RWPE2 (cell line): ENCODE results near the gene MEOX2.

ENCODE experiments used
- ATAC-seq: fragments of 200-7000 bp; cut with Tn5 transposase; 3 replicates; pipeline ENCODE4 v1.9.1; 2021; ENCODE audit warnings: low read depth
- DNase-seq: peaks from one replicate; pipeline ENCODE4 v3.0.0-alpha.2; 2020; ENCODE audit warnings: low spot score
- H3K27ac ChIP-seq: fragments of 450-650 bp; 2 replicates; pipeline ENCODE4 v1.5.1; 2017; ENCODE audit warnings: mild to moderate bottlenecking; ENCODE audit not compliant: poor library complexity, severe bottlenecking
- H3K27me3 ChIP-seq: fragments of 250-450 bp; sonication (Bioruptor Pico); 2 replicates; pipeline ENCODE4 v1.5.1; 2021; ENCODE audit warnings: mild to moderate bottlenecking, moderate library complexity; ENCODE audit not compliant: insufficient read depth, poor library complexity, severe bottlenecking
- H3K36me3 ChIP-seq: fragments of 250-450 bp; sonication (Bioruptor Pico); 2 replicates; pipeline ENCODE4 v1.5.1; 2020; ENCODE audit warnings: low read depth, mild to moderate bottlenecking, moderate library complexity
- H3K4me1 ChIP-seq: fragments of 250-450 bp; sonication (Bioruptor Pico); 2 replicates; pipeline ENCODE4 v1.5.1; 2021; ENCODE audit warnings: mild to moderate bottlenecking, moderate library complexity; ENCODE audit not compliant: insufficient read depth, poor library complexity, severe bottlenecking
- H3K4me3 ChIP-seq: fragments of 250-450 bp; sonication (Bioruptor Pico); 2 replicates; pipeline ENCODE4 v1.5.1; 2021; ENCODE audit warnings: mild to moderate bottlenecking, moderate library complexity; ENCODE audit not compliant: severe bottlenecking
- H3K9me3 ChIP-seq: fragments of 250-450 bp; sonication (Bioruptor Pico); 2 replicates; pipeline ENCODE4 v1.5.1; 2021; ENCODE audit warnings: mild to moderate bottlenecking, moderate library complexity; ENCODE audit not compliant: severe bottlenecking
- CTCF ChIP-seq: fragments of 450-650 bp; IDR thresholded peaks from one replicate; pipeline ENCODE4 v1.5.1; 2017; ENCODE audit warnings: mild to moderate bottlenecking, moderate library complexity; ENCODE audit not compliant: poor library complexity, severe bottlenecking

MEOX2 gene

GRCh38 chr7:15648461-15648961 lies 38.0 kb downstream of the MEOX2 start:
- H3K27ac ChIP-seq, result no peak overlapping the region
- ATAC-seq, result no peak
- no peaks in the 10 kb centered on the region for H3K36me3 ChIP-seq
- TF ChIP-seq CTCF, result no peak
- no peaks in the 10 kb centered on the region for H3K4me1 ChIP-seq
- H3K4me3 ChIP-seq, result no peak overlapping the region
- no peaks in the 10 kb centered on the region for H3K9me3 ChIP-seq
- no peaks in the 10 kb centered on the region for H3K27me3 ChIP-seq
- no peak for DNase-seq

GRCh38 chr7:15647309-15647708 lies 39.2 kb downstream of the MEOX2 start:
- H3K36me3 ChIP-seq, result no peaks in the 10 kb centered on the region
- H3K9me3 ChIP-seq, result no peaks in the 10 kb centered on the region
- ATAC-seq (no peak), DNase-seq (no peak)
- no peak overlapping the region for H3K27ac ChIP-seq
- no peaks in the 10 kb centered on the region for H3K4me1 ChIP-seq
- H3K27me3 ChIP-seq, result no peaks in the 10 kb centered on the region
- H3K4me3 ChIP-seq, result no peak overlapping the region
- TF ChIP-seq CTCF, result no peak

- Histone ChIP-seq H3K36me3 (no peaks in the 10 kb centered on the region), H3K4me3 (no peak overlapping the region), H3K27ac (no peak overlapping the region), H3K9me3 (no peaks in the 10 kb centered on the region), H3K4me1 (no peaks in the 10 kb centered on the region), H3K27me3 (no peaks in the 10 kb centered on the region)
- DNase-seq (no peak), ATAC-seq (peak; percentile 44; the same call in 2 of the 3 replicates)
- TF ChIP-seq CTCF, result no peak
These were observed 43.3 kb downstream of the MEOX2 start for GRCh38 chr7:15643000-15643705.

GRCh38 chr7:15628876-15629275 lies 57.6 kb downstream of the MEOX2 start:
- DNase-seq (no peak), ATAC-seq (no peak)
- no peaks in the 10 kb centered on the region for H3K36me3 ChIP-seq
- TF ChIP-seq CTCF, result no peak
- no peaks in the 10 kb centered on the region for H3K9me3 ChIP-seq
- H3K27ac ChIP-seq, result no peak overlapping the region
- no peaks in the 10 kb centered on the region for H3K27me3 ChIP-seq
- H3K4me1 ChIP-seq, result peaks cover 3% of the 10 kb centered on the region
- no peak overlapping the region for H3K4me3 ChIP-seq

GRCh38 chr7:15626041-15626440 lies 60.4 kb downstream of the MEOX2 start:
- no peaks in the 10 kb centered on the region for H3K36me3 ChIP-seq
- no peak overlapping the region for H3K4me3 ChIP-seq
- no peak overlapping the region for H3K27ac ChIP-seq
- peak; percentile 23; the same call in 1 of the 3 replicates for ATAC-seq
- TF ChIP-seq CTCF, result no peak
- no peaks in the 10 kb centered on the region for H3K27me3 ChIP-seq
- no peak for DNase-seq
- H3K4me1 ChIP-seq, result peaks cover 7% of the 10 kb centered on the region
- H3K9me3 ChIP-seq, result no peaks in the 10 kb centered on the region
